ENCODE data around the gene SRGAP2B.
"Not testable (repeated sequence)": the region's sequence is repeated elsewhere in the genome, so short reads cannot be mapped to it uniquely, and the experiment has no call there.

The SRGAP2B gene

GRCh38 chr1:145082483-145083255 is 12.5 kb downstream of the SRGAP2B start:
- DNase-seq = not testable (repeated sequence)

GRCh38 chr1:145080193-145080592 is 14.9 kb downstream of the SRGAP2B start:
- DNase-seq = not testable (repeated sequence)

DNA sequence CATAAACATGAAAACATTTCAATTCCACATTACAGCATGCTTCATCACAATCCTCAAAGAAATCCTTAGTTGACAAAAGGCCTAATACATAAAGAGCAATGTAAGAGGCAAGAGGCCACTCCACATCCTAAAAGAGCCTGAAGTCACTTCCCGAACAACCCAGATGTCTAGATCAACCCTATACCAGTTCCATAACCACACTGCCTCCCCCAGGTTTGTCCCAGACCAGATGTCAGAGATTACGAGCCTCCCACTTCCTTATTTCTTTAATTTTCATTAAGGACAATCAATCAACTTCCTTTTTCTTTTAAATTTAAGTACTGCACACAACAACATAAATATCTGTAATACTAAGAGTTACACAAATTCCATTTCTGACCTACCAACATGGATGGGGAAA is 15.4 kb downstream of the SRGAP2B start:
- not testable (repeated sequence) for DNase-seq

- DNase-seq = not testable (repeated sequence)
Measured at GRCh38 chr1:145078787-145079370, 16.2 kb downstream of the SRGAP2B start.

DNA sequence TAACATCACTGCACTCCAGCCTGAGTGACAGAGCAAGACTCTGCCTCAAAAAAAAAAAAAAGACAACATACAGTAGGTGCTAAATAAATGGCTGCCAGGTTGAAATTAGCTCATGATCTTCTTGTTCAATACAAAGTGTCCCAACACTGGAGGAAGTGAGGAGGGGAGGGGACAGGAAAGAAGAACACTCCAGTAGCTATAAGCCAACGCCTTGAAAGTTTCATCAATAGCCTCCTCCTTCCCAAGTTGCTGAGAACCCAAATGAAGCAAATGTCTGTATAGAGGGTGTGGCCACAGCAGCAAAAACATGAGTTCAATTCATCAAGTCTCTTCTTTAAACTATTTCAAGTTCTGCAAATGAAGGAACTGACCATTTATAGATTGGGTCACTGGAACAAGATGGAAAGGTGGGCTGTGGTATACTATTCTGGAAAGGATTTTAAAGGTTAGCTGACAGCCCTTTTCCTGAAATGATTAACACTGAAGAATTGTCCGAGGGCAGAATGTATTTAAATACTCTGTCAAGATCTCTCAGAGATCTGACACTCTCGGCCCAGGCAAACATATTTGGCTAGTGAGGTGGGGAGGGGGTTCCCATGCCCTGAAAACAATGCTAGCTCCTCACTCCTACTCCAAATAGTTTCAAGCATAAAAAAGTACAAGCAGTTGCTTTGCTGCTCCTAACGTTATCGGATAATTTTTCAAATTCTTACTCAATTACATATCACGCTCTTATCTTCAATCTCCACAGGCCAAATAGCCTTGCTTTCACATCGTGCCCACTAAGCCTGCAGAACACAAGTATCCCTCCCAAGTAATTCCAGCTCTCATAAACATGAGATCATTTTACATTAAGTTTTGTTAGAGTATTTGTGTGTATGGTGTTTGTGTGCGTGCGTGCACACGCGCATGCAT is 17.0 kb downstream of the SRGAP2B start:
- not testable (repeated sequence) for DNase-seq

- not testable (repeated sequence) for DNase-seq
Measured at GRCh38 chr1:145076877-145077276, 18.3 kb downstream of the SRGAP2B start.

DNA sequence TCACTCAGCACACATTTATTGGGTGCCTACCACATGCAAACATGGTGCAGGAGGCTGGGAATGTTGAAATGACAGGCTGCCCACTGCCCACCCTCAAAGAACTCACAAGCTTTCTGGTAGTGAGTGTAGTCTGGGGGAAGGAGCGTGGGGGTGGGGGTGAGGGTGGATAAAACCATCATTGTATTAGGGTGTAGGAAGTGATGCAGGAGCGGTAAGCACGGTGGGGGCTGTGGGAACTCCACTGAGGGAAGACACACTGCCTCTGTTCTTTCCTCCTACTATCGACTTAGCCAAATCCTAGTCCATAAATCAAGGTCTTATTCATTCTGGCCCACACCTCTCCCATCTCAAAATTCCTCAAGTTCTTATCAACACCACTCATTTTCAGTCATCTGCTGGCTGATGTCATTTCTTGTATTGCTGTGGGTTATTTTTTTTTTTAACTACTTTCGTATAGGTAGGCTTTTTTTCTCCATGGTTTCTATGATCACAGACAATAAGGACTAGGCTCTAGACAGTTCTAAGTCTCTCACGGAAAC is 21.0 kb downstream of the SRGAP2B start:
- not testable (repeated sequence) for DNase-seq

GRCh38 chr1:145071569-145071968 is 23.6 kb downstream of the SRGAP2B start:
- not testable (repeated sequence) for DNase-seq

DNA sequence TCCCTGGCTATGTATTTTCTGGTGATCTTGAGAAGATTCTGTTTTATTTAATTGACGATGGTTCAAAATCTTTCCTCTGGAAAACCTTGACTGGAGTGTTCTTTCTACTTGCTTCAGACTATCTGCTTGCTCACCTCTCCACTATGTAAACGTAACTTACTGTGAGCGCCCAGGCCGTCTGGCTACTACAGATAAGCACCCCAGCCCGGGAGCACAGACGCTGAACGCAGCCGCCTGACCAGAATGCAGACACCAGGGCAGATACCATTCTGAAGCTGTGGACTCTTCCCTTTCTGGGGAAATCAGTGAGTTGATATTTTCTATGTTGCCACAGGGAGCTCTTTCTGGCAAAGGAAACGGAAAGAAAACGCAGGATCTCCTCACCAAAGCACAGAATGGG is 28.6 kb downstream of the SRGAP2B start:
- not testable (repeated sequence) for DNase-seq

GRCh38 chr1:145065194-145065826 is 29.8 kb downstream of the SRGAP2B start:
- DNase-seq = not testable (repeated sequence)

- not testable (repeated sequence) for DNase-seq
Measured at GRCh38 chr1:145063941-145064648, 31.0 kb downstream of the SRGAP2B start.

- DNase-seq = not testable (repeated sequence)
Measured at GRCh38 chr1:145063285-145063684, 31.8 kb downstream of the SRGAP2B start.

DNA sequence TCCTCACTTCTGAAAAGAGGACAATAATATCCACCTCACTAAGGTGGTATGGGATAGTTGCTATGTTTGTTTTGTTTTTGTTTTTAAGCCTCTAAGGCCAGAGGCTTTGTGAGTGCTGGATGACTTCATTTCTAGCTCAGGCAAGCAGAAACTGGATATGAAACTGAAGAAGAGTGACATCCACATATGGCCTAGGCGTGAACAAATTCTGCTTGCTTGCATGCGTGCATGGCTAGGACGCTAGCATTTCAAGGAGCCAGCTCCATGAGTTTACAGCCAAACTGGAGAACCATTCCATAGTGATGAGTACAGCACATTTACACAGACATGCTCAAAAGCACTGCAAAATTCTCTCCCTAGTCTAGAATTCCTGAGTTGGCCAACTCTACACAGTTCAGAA is 36.9 kb downstream of the SRGAP2B start:
- DNase-seq = not testable (repeated sequence)

DNA sequence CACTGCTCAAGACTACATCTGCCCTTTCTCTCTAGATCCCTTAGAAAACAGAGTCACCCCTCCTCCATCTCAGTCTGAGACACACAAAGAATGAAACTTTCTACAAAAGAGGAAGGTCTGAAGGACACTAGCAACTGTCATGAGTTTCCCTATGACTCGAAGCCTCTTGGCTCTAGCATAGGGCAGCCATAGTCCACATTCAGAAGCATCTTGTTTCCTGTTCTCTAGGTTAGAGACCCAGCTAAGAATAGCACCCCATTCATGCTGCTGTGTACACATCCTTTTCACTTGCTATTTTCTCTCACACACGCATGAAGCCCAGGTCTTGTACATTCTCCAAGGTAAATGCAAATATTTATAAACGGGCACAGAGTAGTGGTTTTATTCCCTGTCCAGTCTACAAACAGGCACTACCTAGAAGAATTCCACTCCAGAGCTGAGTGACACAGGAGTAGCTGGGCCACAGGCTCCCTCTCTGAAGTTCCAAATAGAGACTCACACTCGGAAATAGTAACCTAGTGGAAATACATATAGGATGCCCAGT is 39.8 kb downstream of the SRGAP2B start:
- not testable (repeated sequence) for DNase-seq

DNA sequence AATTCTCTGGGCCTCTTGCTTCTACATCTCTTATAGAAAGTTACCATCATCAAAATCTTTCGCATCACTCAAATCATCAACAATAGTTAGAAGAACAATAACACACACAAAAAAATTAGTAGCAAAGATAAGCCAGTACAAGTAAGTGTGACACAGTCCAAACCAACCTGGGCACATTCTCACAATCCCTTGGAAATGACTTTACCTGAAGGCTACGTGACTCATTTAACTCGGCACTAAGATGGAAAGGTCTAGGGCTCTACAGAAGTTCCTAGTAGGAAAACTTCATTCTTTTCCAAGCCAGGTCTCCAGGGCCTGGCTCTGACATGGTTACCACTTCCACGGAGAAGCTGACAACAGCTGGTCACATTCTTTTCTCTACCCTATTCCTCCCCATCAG is 41.7 kb downstream of the SRGAP2B start:
- DNase-seq = not testable (repeated sequence)

DNA sequence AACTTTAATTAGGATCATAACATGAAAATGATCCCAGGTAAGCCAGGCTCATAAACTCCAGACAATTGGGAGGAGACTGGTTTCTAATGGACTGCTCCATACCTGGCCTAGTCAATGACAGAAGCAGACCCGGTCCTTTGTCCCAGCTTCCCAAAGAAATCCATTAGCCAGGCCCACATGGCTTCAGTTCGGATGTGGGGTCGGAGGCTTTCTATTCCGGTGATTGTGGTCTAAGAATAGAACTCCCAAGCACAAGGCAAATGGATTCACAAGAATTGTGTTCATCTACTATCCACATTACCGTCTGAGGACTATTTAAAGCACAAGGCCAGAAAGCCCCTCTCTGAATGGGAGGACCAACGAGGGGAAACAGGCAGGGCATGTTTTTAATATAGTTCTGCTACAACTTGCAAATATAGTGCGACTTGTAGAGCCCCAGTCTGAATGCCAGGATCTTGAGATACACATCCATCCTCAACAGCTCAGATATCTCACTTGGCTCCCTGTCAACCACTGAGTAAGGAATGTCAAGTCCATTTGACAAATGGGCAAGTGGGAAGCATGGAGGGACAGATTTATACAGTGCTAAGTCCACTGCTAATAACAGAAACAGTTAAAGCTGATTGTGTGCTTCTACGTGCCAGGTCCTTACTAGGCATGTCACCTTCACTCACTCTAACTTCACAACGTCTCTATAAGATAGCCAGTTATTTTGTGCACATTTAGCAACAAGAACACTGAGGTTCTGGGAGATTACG is 42.9 kb downstream of the SRGAP2B start:
- not testable (repeated sequence) for DNase-seq

DNA sequence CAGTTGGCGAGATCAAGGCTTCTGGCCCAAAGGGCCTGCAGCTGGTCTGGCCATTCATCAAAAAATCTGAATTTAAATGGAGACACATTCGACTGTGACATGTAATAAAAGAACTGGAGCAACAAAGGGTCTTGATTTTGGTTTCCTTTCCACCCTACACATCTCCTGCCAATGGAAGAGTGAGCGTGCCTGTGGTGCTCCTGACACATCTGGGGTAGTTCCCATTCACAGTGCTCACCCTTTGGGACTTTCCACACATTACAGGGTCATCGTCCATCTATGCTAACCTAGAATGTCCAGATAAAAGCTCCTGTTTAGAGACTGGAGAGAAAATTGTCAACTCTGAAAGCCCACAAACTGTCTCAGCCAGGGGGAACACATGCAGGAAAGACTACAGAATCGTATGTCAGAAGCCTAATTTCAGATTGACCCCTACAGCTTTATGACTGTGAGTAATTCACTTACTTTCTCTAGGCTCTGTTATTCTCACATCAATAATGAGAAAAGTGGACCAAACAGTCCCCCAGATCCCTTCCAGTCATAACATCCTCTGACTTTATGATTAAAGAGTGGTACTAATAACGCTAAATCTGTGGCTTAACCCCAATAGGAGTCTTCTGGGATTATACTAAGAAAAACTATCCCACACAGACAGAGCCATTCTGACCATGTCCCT is 46.8 kb downstream of the SRGAP2B start:
- not testable (repeated sequence) for DNase-seq

- not testable (repeated sequence) for DNase-seq
Measured at GRCh38 chr1:145047553-145047952, 47.6 kb downstream of the SRGAP2B start.

- DNase-seq = not testable (repeated sequence)
Measured at GRCh38 chr1:145045571-145046273, 49.4 kb downstream of the SRGAP2B start.

Measured in NCI-H345 (cell line).